Measurements from ENCODE around the gene GARIN5B.

Gene GARIN5B

DNA sequence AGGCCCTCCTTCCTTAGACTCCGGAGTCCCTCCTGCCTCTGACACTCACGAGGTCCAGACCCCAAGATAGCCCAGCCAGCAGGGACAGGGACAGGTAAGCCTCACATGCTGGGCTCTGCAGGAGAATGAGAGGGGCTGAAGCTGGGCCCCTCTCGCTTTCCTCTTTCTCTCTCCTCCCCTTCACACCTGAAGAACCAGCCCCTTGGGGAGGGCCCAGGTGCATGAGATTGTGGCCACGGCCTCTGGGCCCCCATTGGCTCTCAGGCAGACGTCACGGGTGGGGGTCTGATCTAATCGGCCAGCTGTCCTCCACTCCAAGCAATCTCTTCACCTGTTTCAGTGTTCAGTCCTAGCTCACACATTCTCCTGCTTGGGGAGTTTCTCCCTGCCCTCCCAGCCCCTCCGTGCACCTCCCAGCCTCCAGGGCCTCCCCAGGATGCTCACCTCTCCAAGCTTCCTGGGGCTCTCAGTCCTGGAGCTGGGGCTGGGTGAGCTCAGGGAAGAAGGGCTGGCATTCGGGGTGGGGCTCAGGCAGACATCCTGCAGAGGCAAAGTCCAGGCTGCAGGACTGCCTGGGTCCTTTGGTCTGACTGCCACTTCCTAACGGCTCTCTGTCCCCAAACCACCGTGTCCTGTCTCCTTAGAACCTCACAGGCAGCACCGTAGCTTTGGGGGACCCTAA, 40.7 kb downstream of the GARIN5B start:
- no peak for DNase-seq (ENCODE audit: low read depth)

DNA sequence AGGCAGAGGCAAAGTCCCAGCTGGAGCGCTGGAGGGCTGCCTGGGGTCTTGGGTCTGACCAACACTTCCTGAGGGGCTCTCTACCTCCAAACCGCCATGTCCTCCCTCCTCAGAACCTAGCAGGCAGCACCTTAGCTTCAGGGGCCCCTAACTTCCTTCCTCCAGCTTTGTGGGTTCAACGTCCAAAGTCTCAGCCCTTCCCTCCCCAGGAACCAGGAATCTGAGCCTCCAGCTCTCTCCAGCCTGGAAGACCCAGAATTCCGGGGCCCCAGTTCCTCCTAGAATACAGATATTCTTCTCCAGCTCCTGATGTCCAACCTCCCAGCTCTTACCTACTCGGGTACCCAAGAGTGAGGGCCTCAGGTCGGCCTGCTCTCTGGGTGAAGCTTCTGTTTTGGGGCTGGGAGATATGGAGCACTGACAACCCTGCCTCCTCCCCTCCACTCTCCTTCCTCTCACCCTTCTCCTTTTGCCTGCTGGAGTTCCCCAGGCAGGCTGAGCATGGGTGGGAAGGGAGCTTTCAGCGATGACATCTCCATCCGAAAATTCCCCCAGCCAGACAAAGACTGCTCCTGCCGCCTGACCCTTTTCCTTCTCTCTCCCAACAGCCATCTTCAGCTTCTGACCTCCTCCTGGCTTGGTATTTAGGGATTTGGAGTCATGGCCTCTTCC, 41.5 kb downstream of the GARIN5B start:
- no peak for DNase-seq (ENCODE audit: low read depth)

DNA sequence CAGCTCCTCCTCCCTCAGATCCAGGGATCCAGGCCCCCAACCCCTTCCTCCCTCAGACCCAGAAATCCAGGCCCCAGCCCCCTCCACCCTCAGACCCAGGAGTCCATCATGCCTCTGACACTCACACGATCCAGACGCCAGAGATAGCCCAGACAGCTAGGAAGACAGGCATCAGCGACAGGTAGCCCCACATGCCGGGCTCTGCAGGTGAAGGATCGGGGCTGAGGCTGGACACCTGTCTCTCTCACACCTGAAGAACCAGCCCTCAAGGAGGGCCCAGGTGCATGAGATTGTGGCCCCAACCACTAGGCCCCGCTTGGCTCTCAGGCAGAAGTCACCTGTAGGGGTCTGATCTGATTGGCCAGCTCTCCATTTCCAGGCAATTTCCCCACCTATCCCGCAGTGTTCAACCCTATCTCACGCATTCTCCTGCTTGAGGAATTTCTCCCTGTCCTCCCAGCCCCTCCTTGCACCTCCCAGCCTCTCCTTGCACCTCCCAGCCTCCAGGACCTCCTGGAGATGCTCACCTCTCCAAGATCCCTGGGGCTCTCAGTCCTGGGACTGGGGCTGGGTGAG, 42.1 kb downstream of the GARIN5B start:
- no peak for DNase-seq (ENCODE audit: low read depth)

DNA sequence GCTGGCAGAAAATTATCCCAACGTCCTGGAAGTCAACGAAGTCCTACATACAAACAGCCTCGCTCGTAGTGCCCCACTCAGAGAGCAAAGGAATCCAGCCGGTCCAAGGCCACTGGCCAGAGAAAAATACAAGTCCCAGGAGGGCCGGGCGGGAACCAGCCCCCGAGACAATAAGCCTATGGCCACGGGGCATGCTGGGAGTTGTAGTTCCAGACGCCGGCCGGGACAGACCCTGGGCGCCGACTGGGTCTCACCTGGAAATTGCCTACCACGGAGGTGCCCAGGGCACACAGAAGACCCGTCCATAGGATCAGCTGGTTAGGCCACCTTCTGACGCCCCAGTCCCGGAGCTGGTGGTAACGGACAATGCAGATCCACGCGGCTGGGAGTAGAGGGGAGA, 43.3 kb downstream of the GARIN5B start:
- no peak for DNase-seq (ENCODE audit: low read depth)

DNA sequence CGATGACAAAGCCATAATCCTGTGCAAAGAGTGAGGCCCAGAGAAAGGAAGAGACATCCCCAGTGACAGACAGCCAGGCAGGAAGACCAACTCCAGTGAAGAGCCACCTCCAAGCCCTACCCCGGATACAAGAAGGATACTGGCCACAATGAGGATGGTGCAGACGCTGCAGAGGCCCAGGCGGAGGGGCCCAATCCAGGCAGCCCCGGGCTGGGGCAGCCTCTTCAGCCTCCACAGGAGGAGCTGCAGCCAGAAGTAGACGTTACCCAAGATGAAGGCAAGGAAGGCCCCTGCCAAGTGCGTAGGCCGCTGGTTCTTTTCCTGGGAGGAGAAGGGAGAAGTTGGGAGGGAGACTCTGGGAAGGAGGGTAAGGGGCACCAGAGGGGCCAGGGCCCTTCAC, 46.4 kb downstream of the GARIN5B start:
- no peak for DNase-seq (ENCODE audit: low read depth)

DNA sequence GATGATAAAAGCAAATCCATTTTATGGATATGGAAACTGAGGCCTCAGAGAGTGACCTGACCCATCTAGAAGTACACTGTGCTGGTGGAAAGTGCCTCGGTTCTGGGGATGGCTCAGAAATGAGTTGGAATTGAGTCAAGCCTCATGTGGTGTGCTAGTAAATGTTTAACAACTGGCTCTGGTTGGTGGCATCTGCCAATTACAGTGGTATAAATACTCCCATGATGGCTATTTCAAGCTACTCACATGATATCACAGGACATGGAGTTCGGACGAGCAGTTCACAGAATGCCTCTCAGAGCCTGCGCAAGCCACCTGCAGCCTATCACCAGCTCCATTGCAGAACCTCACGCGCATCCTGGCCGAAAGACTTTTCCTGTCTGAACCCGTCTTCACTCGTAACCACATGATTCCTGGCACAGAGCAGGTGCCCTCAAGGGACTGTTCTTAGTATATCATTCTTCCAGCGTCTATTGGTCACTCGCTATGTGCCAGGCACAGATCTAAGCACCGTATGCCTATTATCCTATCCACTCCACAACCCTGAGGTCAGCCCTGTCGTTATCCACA, 47.0 kb downstream of the GARIN5B start:
- DNase-seq (ENCODE audit: low read depth) = no peak

DNA sequence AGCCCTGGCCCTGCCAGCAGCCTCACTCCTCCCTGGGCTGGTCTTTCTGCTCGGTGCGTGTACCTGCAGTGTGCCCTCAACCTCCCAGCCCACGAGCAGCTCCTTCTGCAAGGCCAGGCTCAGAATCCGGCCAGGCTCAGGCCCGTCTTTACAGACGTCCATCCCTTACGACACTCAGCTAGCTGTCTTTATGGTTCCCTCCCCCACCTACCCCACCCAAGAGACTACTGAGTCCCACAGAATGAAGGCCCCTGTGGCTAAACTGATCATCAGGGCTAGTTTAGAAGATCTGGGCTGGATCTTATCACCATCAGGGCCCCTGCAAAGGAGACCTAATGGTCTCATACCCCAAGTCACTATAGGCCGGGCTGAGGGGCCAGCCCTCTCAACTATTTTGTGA, 48.7 kb downstream of the GARIN5B start:
- no peak for DNase-seq (ENCODE audit: low read depth)

DNA sequence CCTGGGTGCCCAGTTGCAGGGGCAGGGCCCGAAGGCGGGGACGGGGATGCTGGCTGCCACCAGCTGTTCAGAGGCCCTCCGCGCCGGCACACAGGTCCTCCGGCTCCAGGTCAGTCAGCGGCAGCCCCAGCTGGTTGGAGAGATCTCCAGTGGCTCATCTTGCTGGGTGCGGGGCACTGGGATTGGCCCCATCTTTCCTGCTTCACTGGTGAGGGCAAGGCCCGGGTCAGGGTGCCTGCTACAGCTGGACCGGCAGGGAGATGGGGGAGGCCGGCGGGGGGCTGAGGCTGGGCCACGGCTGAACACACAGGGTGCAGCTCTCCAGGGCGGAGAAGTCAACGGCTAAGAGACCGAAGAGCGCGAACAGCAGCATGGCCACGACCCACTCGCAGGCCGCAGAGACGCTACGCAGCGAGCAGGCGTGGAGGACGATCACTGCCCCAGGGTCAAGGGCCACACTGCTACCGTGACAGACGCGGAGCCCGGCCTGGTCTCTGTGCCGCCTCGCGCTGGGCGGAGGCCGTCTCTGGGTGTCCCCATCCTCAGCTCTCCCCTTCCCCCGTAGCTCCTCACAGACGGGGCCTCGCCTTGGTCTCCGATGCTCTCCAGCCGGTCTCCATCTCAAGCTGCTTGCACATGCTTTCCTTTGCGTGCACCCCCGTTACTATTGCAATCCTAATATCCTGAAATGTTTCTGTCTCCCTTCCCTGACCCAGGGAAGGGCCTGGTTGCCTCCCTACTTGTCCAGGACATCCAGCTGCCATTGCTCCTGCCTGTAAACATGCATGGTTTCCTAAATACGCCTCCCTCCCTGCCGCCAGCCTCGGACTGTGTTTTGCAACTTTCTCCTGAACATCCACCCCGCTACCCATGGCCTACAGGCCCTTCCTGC, 50.2 kb downstream of the GARIN5B start:
- no peak for DNase-seq (ENCODE audit: low read depth)

DNA sequence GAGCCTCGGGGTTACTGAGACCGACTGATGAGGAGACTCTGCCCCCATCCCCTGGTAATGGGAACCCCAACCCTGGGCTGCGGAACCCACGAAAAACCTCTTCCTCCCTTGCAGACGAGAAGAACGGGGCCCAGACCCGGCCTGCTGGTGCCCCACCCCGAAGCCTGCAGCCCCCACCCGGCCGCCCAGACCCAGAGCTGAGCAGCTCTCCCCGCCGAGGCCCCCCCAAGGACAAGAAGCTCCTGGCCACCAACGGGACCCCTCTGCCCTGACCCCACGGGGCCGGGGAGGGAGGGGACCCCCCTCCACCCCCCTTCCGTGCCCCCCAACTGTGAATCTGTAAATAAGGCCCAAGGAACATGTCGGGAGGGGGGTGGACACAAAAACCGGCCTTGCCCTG, 51.3 kb downstream of the GARIN5B start:
- DNase-seq (ENCODE audit: low read depth) = no peak

DNA sequence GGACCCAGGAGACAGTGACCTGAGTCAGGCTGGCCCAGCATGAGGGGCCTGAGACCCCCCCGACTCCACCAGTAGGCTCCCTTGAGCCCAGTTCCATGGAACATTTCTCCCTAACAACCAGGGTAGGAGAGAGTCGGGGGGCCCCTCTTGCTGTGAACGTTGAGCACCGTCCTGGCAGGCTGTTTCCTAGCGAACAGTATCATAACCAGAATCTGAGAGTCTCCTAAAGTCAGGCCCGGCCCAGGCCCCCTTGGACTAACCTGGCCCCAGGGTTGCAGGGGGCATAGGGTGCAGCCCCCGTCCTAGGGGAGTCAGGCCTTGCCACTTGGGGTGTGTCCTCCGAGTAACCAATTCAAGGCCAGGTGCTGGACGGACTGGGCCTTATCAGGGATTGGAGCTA, 51.7 kb downstream of the GARIN5B start:
- DNase-seq (ENCODE audit: low read depth) = no peak

DNA sequence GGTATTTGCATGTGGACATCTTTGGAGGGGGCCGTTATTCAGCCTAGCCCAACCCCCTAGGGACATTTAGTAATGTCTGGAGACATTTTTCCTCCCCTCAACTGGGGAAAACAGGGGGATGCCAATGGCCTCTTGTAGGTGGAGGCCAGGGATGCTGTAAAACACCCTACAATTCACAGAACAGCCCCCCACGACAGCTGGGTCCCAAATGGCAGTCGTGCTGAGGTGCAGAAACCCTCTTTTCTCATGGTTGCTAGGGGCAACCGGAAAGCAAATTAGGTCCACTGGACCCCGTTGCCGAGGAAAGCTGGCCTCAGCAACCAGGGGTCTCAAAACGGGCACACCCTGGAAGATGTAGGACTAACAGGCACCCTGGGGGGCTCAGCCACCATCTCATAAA, 52.6 kb downstream of the GARIN5B start:
- no peak for DNase-seq (ENCODE audit: low read depth)

DNA sequence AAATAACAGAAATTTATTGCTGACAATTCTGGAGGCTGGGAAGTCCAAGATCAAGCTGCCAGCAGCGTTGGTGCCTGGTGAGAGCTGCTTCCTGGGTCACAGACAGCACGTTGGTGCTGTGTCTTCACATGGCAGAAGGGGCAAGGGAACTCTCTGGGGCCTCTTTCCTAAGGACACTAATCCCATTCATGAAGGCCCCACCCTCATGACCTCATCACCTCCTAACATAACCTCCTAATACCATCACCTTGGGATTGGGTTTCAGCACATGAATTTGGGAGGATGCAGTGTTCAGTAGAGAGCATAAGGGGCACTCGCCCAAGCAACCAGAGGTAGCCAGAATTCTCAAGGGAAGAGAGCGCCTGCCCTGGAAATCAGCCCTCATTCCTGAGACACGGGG, 53.6 kb downstream of the GARIN5B start:
- DNase-seq (ENCODE audit: low read depth) = no peak

DNA sequence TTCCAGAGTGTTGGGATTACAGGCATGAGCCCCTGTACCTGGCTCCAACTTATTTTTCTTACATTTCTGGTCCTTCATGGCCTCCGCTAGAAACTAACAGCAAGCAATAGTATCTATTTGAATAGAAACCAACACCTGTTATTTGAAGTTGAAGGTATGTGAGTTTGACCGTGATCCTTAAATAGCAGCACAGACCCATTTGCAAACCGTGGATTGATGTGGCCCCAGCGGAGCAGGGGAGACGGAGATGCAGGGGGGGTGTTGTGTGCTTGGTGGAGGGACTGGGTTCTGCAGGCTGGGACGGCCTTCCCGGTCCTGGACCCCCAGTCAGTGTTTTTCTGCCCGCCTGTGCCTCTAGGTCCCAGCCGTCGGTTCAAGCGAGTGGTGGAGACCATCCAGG, 54.8 kb downstream of the GARIN5B start:
- no peak for DNase-seq (ENCODE audit: low read depth)

DNA sequence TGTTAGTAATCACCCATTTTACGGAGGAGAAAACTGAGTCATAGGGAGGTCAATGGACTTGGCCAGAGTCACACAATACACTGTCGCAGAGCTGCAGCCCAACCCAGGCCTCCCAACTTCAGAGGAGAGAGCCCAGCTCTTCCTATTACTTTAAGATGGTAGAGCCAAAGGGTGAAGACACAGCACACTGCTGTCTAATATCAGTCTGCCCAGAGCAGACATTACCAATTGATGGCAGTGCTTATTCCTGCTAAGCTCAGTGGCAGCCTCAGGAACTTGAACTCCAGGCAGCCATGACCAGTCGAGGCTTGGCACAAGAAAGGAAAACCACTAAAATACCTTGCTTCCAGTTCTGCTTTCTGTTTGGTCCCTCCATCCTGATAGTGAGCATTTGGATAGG, 56.3 kb downstream of the GARIN5B start:
- DNase-seq (ENCODE audit: low read depth) = no peak

DNA sequence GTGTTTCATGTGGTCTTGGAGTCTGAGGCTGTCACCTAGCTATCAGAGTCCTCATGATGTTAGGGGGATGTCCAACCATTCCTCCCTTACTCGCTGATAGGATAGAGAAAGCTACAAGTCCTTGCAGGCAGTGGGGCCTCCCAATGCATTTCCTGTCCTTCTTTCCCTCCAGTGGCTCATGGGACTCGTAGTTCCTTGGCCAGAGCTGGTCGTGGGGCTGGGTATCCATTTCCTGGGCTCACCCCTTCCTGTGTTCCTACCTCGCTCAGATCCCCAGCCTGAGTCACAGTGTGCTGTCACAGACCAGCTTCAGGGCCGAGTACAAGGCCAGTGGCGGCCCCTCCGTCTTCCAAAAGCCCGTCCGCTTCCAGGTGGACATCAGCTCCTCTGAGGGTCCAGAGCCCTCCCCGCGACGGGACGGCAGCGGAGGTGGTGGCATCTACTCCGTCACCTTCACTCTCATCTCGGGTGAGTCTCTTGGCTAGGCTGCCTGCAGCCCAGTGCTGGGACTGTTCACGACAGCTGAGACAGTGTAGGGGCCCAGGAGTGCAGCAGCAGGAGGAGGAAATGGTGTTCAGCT, 57.0 kb downstream of the GARIN5B start:
- no peak for DNase-seq (ENCODE audit: low read depth)

DNA sequence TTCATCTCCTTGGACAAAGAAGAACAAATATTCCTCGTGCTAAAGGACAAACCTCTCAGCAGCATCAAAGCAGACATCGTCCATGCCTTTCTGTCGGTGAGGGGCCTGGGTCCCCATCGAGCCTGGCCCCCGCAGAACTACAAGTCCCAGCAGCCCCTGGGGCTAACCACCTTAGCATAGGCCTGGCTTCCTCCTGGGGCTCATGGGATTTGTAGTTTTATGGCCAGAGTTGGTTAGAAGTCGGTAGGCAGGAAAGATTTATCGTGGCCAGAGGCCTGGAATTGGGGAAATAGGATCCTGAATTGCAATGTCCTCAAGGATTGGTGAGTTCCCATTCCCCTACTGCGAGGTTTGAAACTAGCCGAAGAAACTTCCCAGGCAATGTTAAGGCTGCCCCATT, 57.6 kb downstream of the GARIN5B start:
- DNase-seq (ENCODE audit: low read depth) = no peak

DNA sequence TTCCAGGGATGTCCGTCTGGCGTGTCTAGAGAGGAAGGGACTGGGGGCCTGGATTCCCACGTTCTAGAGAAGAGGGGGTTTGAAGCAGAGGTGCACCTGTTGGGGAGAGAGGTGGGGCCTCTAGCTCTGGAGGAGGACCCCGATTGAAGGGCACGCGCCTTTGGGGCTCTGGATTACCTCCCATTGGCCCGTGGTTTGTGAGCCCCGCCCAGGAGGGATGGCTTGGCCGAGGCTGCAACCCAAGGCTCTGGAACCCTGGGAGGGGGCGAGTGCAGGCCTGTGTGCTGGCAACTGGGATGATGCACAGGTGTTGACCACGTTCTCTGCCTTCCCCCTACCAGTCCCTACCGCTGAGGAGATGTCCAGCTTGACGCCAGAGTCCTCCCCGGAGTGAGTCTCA, 58.1 kb downstream of the GARIN5B start:
- DNase-seq (ENCODE audit: low read depth) = no peak
